Liver (tissue), 9 donors: ENCODE data around the gene CMTM8. TPM values are rescaled to one million over a fixed set of nuclear protein-coding genes. Genes with fewer than 3 reads are reported as not detected.

Source experiments
- DNase-seq: peaks from one replicate; pipeline ENCODE4 v3.0.0-alpha.2; 2017; ENCODE audit warnings: low spot score
- H3K27ac ChIP-seq, 2 donors: one replicate each; pipeline ENCODE4 v1.7.0; 2013; ENCODE audit warnings: inconsistent platforms in 2 of 2, low read length in 2 of 2, control low read depth in 1 of 2, low read depth in 1 of 2, mild to moderate bottlenecking in 1 of 2
- H3K27me3 ChIP-seq, 4 donors: one replicate each; pipeline versions ENCODE4 v1.6.1 to v1.7.0; 2013; ENCODE audit warnings: low read length in 3 of 4, inconsistent platforms in 1 of 4, mild to moderate bottlenecking in 1 of 4, moderate library complexity in 1 of 4; ENCODE audit not compliant: control insufficient read depth in 4 of 4, insufficient read depth in 4 of 4
- H3K36me3 ChIP-seq, 4 donors: one replicate each; pipeline versions ENCODE4 v1.6.1 to v1.7.0; 2013; ENCODE audit warnings: low read length in 3 of 4, mild to moderate bottlenecking in 3 of 4, low read depth in 1 of 4, moderate library complexity in 1 of 4; ENCODE audit not compliant: control insufficient read depth in 4 of 4, insufficient read depth in 3 of 4
- H3K4me1 ChIP-seq, 4 donors: one replicate each; pipeline versions ENCODE4 v1.6.1 to v1.7.0; 2013; ENCODE audit warnings: low read length in 3 of 4, mild to moderate bottlenecking in 3 of 4, moderate library complexity in 1 of 4; ENCODE audit not compliant: control insufficient read depth in 4 of 4, insufficient read depth in 4 of 4
- H3K4me3 ChIP-seq, 3 donors: one replicate each; pipeline versions ENCODE4 v1.6.1 to v1.7.0; 2013; ENCODE audit warnings: low read length in 3 of 3, control low read depth in 1 of 3, low read depth in 1 of 3, mild to moderate bottlenecking in 1 of 3
- H3K9ac ChIP-seq, 2 donors: one replicate each; pipeline ENCODE4 v1.7.0; 2013; ENCODE audit warnings: low read length in 2 of 2, mild to moderate bottlenecking in 2 of 2, moderate library complexity in 2 of 2, control low read depth in 1 of 2, low read depth in 1 of 2
- H3K9me3 ChIP-seq, 4 donors: one replicate each; pipeline versions ENCODE4 v1.6.1 to v1.7.0; 2013; ENCODE audit warnings: low read length in 3 of 4; ENCODE audit not compliant: control insufficient read depth in 4 of 4
- ATF3 ChIP-seq: IDR thresholded peaks from 2 replicates; pipeline ENCODE4 v1.6.1; 2016; ENCODE audit warnings: antibody characterized with exemption
- CTCF ChIP-seq: fragments of 150-350 bp; IDR thresholded peaks from 2 replicates; pipeline ENCODE4 v1.5.1; 2017; ENCODE audit warnings: improper control_type of control experiment, low read depth, low read length; ENCODE audit not compliant: missing input control
- FOXA1 ChIP-seq: IDR thresholded peaks from 2 replicates; pipeline ENCODE4 v1.6.1; 2016; ENCODE audit warnings: antibody characterized with exemption
- FOXA2 ChIP-seq: IDR thresholded peaks from 2 replicates; pipeline ENCODE4 v1.6.1; 2016; ENCODE audit warnings: antibody characterized with exemption
- GABPA ChIP-seq, 2 donors: IDR thresholded peaks in 1 of 2; conservative IDR thresholded peaks in 1 of 2; 2 replicates each; pipeline ENCODE4 v1.6.1; 2016; ENCODE audit warnings: antibody characterized with exemption in 2 of 2, mild to moderate bottlenecking in 1 of 2, moderate library complexity in 1 of 2
- HNF4A ChIP-seq, 2 donors: conservative IDR thresholded peaks; 2 replicates each; pipeline ENCODE4 v1.6.1; 2016; ENCODE audit warnings: antibody characterized with exemption in 2 of 2, mild to moderate bottlenecking in 2 of 2
- HNF4G ChIP-seq: IDR thresholded peaks from 2 replicates; pipeline ENCODE4 v1.6.1; 2016; ENCODE audit warnings: antibody characterized with exemption
- JUND ChIP-seq, 2 donors: IDR thresholded peaks; 2 replicates each; pipeline ENCODE4 v1.6.1; 2016; ENCODE audit warnings: antibody characterized with exemption in 2 of 2
- MAX ChIP-seq: IDR thresholded peaks from 2 replicates; pipeline ENCODE4 v1.6.1; 2016; ENCODE audit warnings: antibody characterized with exemption
- NR2F2 ChIP-seq: IDR thresholded peaks from 2 replicates; pipeline ENCODE4 v1.6.1; 2016; ENCODE audit warnings: antibody characterized with exemption
- RAD21 ChIP-seq, 2 donors: IDR thresholded peaks; 2 replicates each; pipeline ENCODE4 v1.6.1; 2016; ENCODE audit warnings: antibody characterized with exemption in 2 of 2, mild to moderate bottlenecking in 2 of 2
- RXRA ChIP-seq, 2 donors: IDR thresholded peaks; 2 replicates each; pipeline ENCODE4 v1.6.1; 2017 to 2018; ENCODE audit warnings: antibody characterized with exemption in 2 of 2, mild to moderate bottlenecking in 1 of 2
- SP1 ChIP-seq: IDR thresholded peaks from 2 replicates; pipeline ENCODE4 v1.6.1; 2018; ENCODE audit warnings: antibody characterized with exemption, mild to moderate bottlenecking
- TAF1 ChIP-seq: conservative IDR thresholded peaks from 2 replicates; pipeline ENCODE4 v1.6.1; 2016; ENCODE audit warnings: antibody characterized with exemption, mild to moderate bottlenecking
- YY1 ChIP-seq: IDR thresholded peaks from 2 replicates; pipeline ENCODE4 v1.6.1; 2016; ENCODE audit warnings: antibody characterized with exemption, mild to moderate bottlenecking
- ZBTB33 ChIP-seq: IDR thresholded peaks from 2 replicates; pipeline ENCODE4 v1.6.1; 2016; ENCODE audit warnings: antibody characterized with exemption
- WGBS: extraction: QIAGEN DNeasy Blood & Tissue Kit; methylation state at CpG from one replicate; pipeline ENCODE4 v1.1.7; 2013; 5-methylcytosine and 5-hydroxymethylcytosine counted together
- polyA plus RNA-seq, 2 donors: library from polyadenylated mRNA; stranded (reverse) in 1 of 2; unstranded in 1 of 2; fragments of 200-250 nt in 1 of 2; fragments of >200 nt in 1 of 2; fragmentation: Nextera tagmentation in 1 of 2; extraction: Ambion mirVana in 1 of 2; gene quantifications; one replicate each; pipeline versions ENCODE4 v1.2.1 to v1.2.3, GENCODE V29; 2013 to 2015
- total RNA-seq, 2 donors: library from RNA; depleted of rRNA; stranded (reverse); fragments of >200 nt; gene quantifications; one replicate each; pipeline ENCODE4 v1.2.3, GENCODE V29; 2014
- donor health status: healthy.
- donor health status: healthy.
- donor health status: healthy.
- donor health status: healthy.
- donor health status: healthy.

CMTM8 gene
- total and polyA plus RNA-seq, 4 donors = 4.3 to 44.6 (median 12.5) TPM

GRCh38 chr3:32354362-32354778 is 115.9 kb downstream of the CMTM8 start:
- H3K9ac ChIP-seq = no peak overlapping the region
- H3K36me3 ChIP-seq = peaks cover 0 to 5% (median under 1%) of the 10 kb centered on the region in 4 donors
- no peak overlapping the region for H3K4me3 ChIP-seq
- DNase-seq = no peak
- no peaks in the 10 kb centered on the region for H3K27me3 ChIP-seq
- H3K4me1 ChIP-seq = peaks cover 0 to 5% (median 0%) of the 10 kb centered on the region in 4 donors
- 62% methylated on average over 8 of the region's 8 CpGs for WGBS
- TF ChIP-seq HNF4A (conservative IDR thresholded peaks at IDR 0.05) (no peak), GABPA (IDR thresholded peaks at IDR 0.05 in 1 of 2, conservative IDR thresholded peaks at IDR 0.05 in 1 of 2) (no peak), ATF3 (no peak), FOXA2 (no peak), HNF4G (no peak), TAF1 (no peak), ZBTB33 (no peak), YY1 (no peak), RAD21 (IDR thresholded peaks at IDR 0.05) (no peak), NR2F2 (no peak), FOXA1 (no peak), CTCF (no peak), RXRA (IDR thresholded peaks at IDR 0.05) (no peak), JUND (IDR thresholded peaks at IDR 0.05) (no peak), MAX (no peak)
- H3K27ac ChIP-seq = no peak overlapping the region
- H3K9me3 ChIP-seq = no peaks in the 10 kb centered on the region

GRCh38 chr3:32355751-32356291 is 117.3 kb downstream of the CMTM8 start:
- no peak overlapping the region for H3K4me3 ChIP-seq
- no peak overlapping the region for H3K9ac ChIP-seq
- peaks cover 0 to 3% (median 1%) of the 10 kb centered on the region in 4 donors for H3K4me1 ChIP-seq
- no peaks in the 10 kb centered on the region for H3K9me3 ChIP-seq
- TF ChIP-seq HNF4G = no peak
- TF ChIP-seq SP1 = no peak
- no peak for TF ChIP-seq YY1
- TF ChIP-seq CTCF = no peak
- TF ChIP-seq HNF4A (conservative IDR thresholded peaks at IDR 0.05) = no peak
- TF ChIP-seq MAX = no peak
- TF ChIP-seq FOXA2 = no peak
- TF ChIP-seq FOXA1 = no peak
- TF ChIP-seq TAF1 = no peak
- TF ChIP-seq NR2F2 = no peak
- TF ChIP-seq ZBTB33 = no peak
- H3K27me3 ChIP-seq = no peaks in the 10 kb centered on the region
- WGBS = 83% methylated on average over 8 of the region's 8 CpGs
- H3K36me3 ChIP-seq = peaks cover 0 to 5% (median under 1%) of the 10 kb centered on the region in 4 donors
- no peak overlapping the region for H3K27ac ChIP-seq
- no peak for DNase-seq
